Measurements from ENCODE around the gene SPATA6. TPM values are rescaled to one million over a fixed set of nuclear protein-coding genes. Genes with fewer than 3 reads are reported as not detected.

Gene SPATA6
- total and polyA plus RNA-seq, 2 experiments from 2014 or later: 10.6 to 13.3 TPM

- DNase-seq (ENCODE audit: low spot score) (no peak), ATAC-seq (no peak)
- no peak overlapping the region for H2AFZ ChIP-seq
- H4K20me1 ChIP-seq (replicated peaks; ENCODE audit: insufficient read depth): no peaks in the 10 kb centered on the region
- H3K4me1 ChIP-seq (ENCODE audit: insufficient read depth): peaks cover 4% of the 10 kb centered on the region; the same call in 1 of the 2 replicates
- no peaks in the 10 kb centered on the region for H3K27me3 Mint-ChIP-seq (ENCODE audit: insufficient read depth, low read depth, poor library complexity)
- H3K4me1 Mint-ChIP-seq: peaks cover 5% of the 10 kb centered on the region; the same call in 2 of the 3 replicates
- no peak overlapping the region for H3K4me2 ChIP-seq
- no peaks in the 10 kb centered on the region for H3K9me2 ChIP-seq (ENCODE audit: insufficient read depth)
- H3K36me3 Mint-ChIP-seq (ENCODE audit: low read depth): no peaks in the 10 kb centered on the region
- no peaks in the 10 kb centered on the region for H3K36me3 ChIP-seq (ENCODE audit: insufficient read depth)
- H3K27ac ChIP-seq (ENCODE audit: low read depth): no peak overlapping the region
- no peaks in the 10 kb centered on the region for H3K27me3 ChIP-seq (ENCODE audit: insufficient read depth)
- no peak overlapping the region for H3K27ac Mint-ChIP-seq
- no peaks in the 10 kb centered on the region for H3K9me3 Mint-ChIP-seq
- no peaks in the 10 kb centered on the region for H3F3A ChIP-seq (replicated peaks; ENCODE audit: low read depth)
- no peak overlapping the region for H3K4me3 Mint-ChIP-seq
- H3K4me3 ChIP-seq: no peak overlapping the region
- TF ChIP-seq ETS1 (IDR thresholded peaks at IDR 0.05): no peak
- H3K79me2 ChIP-seq (replicated peaks; ENCODE audit: insufficient read depth): no peaks in the 10 kb centered on the region
These were observed 50.0 kb downstream of the SPATA6 start for GRCh38 chr1:48422009-48422408.

GRCh38 chr1:48418742-48419141 lies 53.3 kb downstream of the SPATA6 start:
- H3K27ac Mint-ChIP-seq: no peak overlapping the region
- TF ChIP-seq ZNF331 (CRISPR knock-in tag; IDR thresholded peaks at IDR 0.05; ENCODE audit: low read depth) (no peak), JUNB (IDR thresholded peaks at IDR 0.05; ENCODE audit: unreplicated experiment) (no peak), POLR2AphosphoS5 (IDR thresholded peaks at IDR 0.05; ENCODE audit: low read depth) (no peak), STAT1 (IDR thresholded peaks at IDR 0.05; ENCODE audit: unreplicated experiment) (no peak), REST (IDR thresholded peaks at IDR 0.05; ENCODE audit: unreplicated experiment) (no peak), ETS1 (IDR thresholded peaks at IDR 0.05) (no peak), EZH2phosphoT487 (IDR thresholded peaks at IDR 0.05; ENCODE audit: unreplicated experiment) (no peak), ZNF114 (CRISPR knock-in tag; IDR thresholded peaks at IDR 0.05) (no peak), EZH2 (IDR thresholded peaks at IDR 0.05; ENCODE audit: low read depth, unreplicated experiment) (no peak), NANOG (IDR thresholded peaks at IDR 0.05; ENCODE audit: borderline replicate concordance) (no peak)

More at GRCh38 chr1:48418742-48419141, 53.3 kb downstream of the SPATA6 start:
- H3K27me3 Mint-ChIP-seq (ENCODE audit: insufficient read depth, low read depth, poor library complexity): no peaks in the 10 kb centered on the region
- no peaks in the 10 kb centered on the region for H3K36me3 Mint-ChIP-seq (ENCODE audit: low read depth)
- no peak overlapping the region for H2AFZ ChIP-seq
- H3K79me2 ChIP-seq (replicated peaks; ENCODE audit: insufficient read depth): no peaks in the 10 kb centered on the region
- H3K27ac ChIP-seq (ENCODE audit: low read depth): no peak overlapping the region
- no peak overlapping the region for H3K4me3 Mint-ChIP-seq
- no peaks in the 10 kb centered on the region for H3K36me3 ChIP-seq (ENCODE audit: insufficient read depth)
- H3K4me2 ChIP-seq: no peak overlapping the region
- peaks cover 5% of the 10 kb centered on the region; the same call in 2 of the 3 replicates for H3K4me1 Mint-ChIP-seq
- H3K27me3 ChIP-seq (ENCODE audit: insufficient read depth): no peaks in the 10 kb centered on the region
- ATAC-seq: no peak
- H3K4me3 ChIP-seq: no peak overlapping the region
- peaks cover 4% of the 10 kb centered on the region; the same call in 1 of the 2 replicates for H3K4me1 ChIP-seq (ENCODE audit: insufficient read depth)
- no peaks in the 10 kb centered on the region for H3K9me3 Mint-ChIP-seq
- no peaks in the 10 kb centered on the region for H3K9me2 ChIP-seq (ENCODE audit: insufficient read depth)
- H3F3A ChIP-seq (replicated peaks; ENCODE audit: low read depth): no peaks in the 10 kb centered on the region
- DNase-seq (ENCODE audit: low spot score): no peak
- no peaks in the 10 kb centered on the region for H4K20me1 ChIP-seq (replicated peaks; ENCODE audit: insufficient read depth)
